ENCODE data around the gene GNE.

- TF ChIP-seq POLR2A (IDR thresholded peaks at IDR 0.05): no peak
- TF ChIP-seq CTCF (IDR thresholded peaks at IDR 0.05): no peak
These were observed 9.1 kb downstream of the GNE start for GRCh38 chr9:36249189-36249588.

All from lower leg skin (tissue), 3 donors.